Spleen (tissue), 7 donors: Measurements from ENCODE around the gene CIITA.

Experiments
- POLR2A ChIP-seq, 3 donors: fragments of 450-650 bp; IDR thresholded peaks; one replicate each; pipeline ENCODE4 v1.5.1; 2017; ENCODE audit warnings: antibody characterized with exemption in 3 of 3, mild to moderate bottlenecking in 1 of 3
- TF ChIP-seq, protein P1 (sequence below), 11 experiments: fragments of 200-600 bp in 7 of 11; fragments of 450-650 bp in 4 of 11; sonication (generic) in 4 of 11; IDR thresholded peaks in 8 of 11; conservative IDR thresholded peaks in 3 of 11; 1 replicate in 7 of 11; 2 replicates in 4 of 11; pipeline versions ENCODE4 v1.4.0 to v1.8.0; 2016 to 2021; ENCODE audit warnings: antibody characterized with exemption in 11 of 11, inconsistent platforms in 4 of 11, mild to moderate bottlenecking in 1 of 11
- donor health status: DM: no; HTN: no; CAD: no; lungs with moderate emphysema.
- donor health status: DM: no; HTN: no; CAD: no.
- donor health status: DM: no; HTN: no; CAD: no.

DNA sequence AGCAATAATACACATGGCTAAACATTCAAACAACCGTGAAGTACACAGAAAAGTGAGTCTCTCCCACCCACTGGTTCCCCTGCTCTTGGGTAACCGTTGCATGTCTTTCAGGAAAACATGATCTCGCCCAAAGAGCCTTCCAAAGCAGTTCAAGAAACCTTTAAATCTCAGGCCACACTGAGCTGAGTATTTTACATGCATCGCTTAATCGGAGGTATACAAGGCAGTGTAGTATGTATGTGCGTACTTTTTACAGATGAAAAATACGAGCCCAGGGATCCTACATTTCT, 66.0 kb downstream of the CIITA start:
- TF ChIP-seq, protein P1, sequence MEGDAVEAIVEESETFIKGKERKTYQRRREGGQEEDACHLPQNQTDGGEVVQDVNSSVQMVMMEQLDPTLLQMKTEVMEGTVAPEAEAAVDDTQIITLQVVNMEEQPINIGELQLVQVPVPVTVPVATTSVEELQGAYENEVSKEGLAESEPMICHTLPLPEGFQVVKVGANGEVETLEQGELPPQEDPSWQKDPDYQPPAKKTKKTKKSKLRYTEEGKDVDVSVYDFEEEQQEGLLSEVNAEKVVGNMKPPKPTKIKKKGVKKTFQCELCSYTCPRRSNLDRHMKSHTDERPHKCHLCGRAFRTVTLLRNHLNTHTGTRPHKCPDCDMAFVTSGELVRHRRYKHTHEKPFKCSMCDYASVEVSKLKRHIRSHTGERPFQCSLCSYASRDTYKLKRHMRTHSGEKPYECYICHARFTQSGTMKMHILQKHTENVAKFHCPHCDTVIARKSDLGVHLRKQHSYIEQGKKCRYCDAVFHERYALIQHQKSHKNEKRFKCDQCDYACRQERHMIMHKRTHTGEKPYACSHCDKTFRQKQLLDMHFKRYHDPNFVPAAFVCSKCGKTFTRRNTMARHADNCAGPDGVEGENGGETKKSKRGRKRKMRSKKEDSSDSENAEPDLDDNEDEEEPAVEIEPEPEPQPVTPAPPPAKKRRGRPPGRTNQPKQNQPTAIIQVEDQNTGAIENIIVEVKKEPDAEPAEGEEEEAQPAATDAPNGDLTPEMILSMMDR (IDR thresholded peaks at IDR 0.05 in 8 of 11, conservative IDR thresholded peaks at IDR 0.05 in 3 of 11): no peak
- TF ChIP-seq POLR2A (IDR thresholded peaks at IDR 0.05): no peak
